ENCODE measurements around the gene FAM47E. TPM values are rescaled to one million over a fixed set of nuclear protein-coding genes. Genes with fewer than 3 reads are reported as not detected.
A peak's percentile ranks its signal among the peaks of the same experiment; 100 is the strongest.

FAM47E gene
- total RNA-seq, 1 donor from 2014 or later = not detected

DNA sequence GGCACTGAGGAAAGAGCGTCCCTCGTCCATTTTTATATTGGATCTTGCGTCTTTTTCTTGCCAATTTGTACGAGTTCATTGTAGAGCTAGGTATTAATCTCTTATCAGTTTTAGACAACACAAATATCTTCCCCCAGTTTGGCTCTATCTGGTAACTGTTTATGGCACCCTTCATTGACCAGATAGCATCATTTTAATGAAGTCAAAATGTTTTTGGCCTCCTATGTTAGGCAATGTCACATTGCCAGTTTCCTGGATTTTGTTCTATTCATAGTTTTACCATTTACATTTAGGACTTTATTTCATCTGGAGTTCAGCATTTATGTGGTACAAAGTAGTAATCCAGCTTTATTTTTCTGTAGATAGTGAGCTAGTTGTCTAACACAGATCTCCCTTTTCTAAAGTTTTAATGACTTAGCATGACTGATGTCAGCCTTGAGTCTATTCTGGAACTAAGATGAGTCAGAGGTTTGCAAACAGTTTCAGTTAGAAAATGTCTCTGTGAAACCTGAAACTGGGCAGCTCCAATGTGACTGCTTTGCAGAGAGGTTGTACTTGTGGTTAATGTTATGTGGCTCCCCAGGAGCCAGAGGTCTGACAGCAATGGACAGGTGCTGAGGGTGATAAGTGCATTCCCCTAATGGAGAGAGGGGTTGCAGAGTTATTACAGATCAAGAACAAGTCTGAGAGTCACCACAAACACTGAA lies 49.7 kb downstream of the FAM47E start:
- DNase-seq (ENCODE audit: low read depth in 2 of 2) = peak in 1 of 2 donors; percentile 52

DNA sequence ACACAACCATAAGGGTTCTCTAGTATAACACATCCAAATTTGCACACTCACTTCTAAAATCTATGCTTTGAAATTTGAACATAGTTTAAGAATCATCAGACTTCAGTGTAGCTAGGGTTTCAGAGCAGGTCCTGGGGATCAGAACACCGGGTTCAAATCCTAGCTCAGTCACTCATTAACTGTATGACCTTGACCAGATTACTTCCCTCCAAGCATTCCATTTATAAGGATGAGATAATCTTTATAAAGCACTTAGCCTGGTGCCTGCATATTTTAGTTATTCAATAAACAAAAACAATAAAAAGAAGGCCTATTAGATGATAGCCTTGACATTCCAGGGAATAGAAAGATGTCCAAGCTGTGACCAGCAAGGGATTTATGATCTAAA lies 50.2 kb downstream of the FAM47E start:
- DNase-seq (ENCODE audit: low read depth in 2 of 2) = no peak

DNA sequence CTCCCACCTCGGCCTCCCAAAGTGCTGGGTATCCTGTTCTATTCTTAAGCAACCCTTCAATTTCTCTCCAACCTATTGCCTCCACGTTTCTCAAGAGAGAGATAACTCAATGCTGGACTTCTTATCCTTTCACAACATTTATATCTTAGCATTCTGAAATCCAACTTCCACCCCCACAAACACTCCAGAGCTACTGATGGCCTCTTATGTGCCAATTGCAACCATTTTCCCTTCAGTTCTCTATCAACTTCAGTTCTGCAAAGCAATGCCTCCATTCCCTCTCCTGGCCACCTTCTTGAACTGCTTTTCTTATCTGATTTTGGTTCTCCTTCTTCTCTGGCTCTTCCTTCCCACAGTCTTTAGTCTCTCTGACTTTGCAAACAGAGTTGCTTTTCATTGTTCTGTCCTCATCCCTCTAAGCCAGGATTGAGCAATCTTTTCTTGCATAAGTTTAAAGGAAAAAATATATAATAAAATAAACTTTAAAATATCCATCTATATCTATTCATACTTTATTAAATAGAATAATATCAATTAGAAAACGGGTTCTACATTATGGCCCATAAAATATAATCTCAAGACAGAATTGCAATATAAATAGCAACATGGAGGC lies 51.4 kb downstream of the FAM47E start:
- DNase-seq (ENCODE audit: low read depth in 2 of 2) = no peak

DNA sequence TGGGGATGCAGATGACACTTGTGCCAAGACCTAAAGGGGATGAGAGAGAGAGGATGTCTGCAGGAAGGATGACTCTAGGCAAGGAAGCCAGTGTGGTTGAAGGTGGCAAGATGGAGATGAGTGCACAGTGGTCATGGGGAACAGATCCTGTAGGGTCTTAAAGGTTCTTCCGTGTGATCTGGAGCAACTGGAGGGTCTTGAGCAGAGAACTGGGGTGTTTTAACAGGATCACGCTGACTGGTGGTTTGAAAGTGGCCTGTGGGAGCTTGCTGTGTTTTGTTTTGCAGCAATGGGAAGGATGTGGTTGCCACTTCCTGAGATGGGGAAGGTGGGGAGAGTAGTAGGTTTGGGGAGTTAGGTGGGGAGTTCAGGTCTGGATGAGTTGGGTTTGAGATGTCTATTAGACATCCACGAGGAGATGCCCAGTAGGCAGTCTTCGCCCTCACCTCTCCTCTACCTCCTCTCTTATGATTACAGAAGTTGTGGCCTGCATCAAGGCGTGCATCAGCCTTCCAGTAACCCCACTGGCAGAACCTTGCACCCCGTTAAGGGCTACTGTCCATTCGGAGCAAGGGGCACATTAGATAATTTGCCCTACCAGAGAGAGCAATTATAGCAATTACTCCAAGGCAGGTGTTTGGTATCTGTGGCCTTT lies 53.6 kb downstream of the FAM47E start:
- no peak for DNase-seq (ENCODE audit: low read depth in 2 of 2)

DNA sequence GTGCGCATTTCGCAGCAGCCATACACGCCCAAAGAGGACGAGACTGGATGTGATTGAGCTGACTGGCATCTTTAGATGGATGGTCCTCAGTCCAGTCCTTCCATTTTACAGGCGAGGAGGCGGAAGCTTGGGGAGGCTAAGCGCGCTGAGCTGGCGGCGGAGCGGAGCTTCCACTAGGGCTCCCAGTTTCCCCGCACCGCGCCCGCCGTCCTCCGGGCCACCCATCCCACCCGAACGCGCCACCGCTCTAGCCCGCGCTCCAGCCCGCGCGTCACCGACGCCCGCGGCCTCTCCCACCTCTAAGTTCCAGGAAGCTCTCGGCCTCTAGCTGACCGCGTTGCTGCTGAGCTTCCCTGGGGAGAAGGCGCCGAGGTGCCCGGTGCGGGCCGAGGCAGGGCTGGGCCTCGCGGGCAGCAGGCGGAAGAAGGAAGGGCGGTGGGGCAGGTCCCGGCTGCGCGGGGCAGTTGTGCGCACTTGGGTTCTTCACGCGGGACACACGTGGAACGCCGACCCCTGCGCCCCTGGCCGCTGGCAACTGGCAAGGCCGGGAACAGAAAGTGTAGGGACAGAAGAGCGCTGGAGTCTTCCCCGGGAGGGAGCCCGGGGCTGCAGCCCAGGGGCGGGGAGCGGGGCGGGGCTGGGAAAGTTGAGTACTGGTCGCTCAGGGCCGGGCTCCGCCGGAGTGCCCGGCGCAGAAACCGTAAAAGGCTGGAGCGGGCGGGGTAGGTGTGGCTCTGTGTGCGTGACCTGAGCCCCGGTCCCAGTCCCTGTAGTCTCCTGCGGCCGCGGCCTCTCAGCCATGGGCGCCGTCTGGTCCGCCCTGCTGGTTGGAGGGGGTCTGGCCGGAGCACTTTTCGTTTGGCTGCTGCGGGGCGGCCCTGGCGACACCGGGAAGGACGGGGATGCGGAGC lies 54.7 kb downstream of the FAM47E start, which contains the start of gene STBD1:
TSS of gene STBD1 (plus strand) at position 763 of the 911 bp plus-strand sequence. CDS start at position 800, 37 bp downstream.
- DNase-seq (ENCODE audit: low read depth in 2 of 2) = peak; percentile 51 to 62

DNA sequence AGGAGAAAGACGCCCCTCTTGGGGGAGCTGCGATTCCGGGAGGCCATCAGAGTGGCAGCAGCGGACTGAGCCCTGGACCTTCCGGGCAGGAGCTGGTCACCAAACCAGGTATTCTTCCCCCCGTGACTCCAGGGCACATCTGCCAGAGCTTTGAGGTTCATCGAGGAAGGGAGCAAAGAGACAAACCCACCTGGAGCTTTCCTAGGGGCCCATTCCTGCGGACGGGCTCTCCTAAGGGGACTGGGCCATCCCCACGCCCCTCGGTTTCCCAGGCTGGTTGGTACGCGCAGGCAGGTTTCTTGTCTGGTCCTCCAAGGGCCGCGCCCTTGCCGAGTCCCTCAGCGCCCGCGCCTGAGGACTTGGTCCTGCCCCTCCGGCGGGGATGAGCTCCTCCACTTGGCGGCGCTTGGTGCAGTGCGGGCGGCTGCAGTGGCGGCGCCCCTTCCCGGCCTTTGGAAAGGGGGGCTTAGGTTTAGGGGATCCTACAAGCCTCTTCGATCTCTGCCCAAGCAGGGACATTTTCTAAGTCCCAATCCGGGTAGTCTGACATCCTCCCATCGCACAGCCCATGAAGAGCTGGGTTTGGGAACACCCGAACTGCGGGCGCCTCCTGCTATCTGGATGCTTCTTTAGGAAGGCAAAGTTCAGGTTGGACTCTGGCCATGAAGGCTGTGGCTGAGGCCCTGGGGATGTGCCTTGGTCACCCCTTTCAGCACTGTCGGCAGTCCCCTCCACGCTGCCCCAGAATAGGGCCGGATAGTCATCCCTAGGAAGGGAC lies 55.5 kb downstream of the FAM47E start:
- peak; percentile 19 to 45 for DNase-seq (ENCODE audit: low read depth in 2 of 2)

DNA sequence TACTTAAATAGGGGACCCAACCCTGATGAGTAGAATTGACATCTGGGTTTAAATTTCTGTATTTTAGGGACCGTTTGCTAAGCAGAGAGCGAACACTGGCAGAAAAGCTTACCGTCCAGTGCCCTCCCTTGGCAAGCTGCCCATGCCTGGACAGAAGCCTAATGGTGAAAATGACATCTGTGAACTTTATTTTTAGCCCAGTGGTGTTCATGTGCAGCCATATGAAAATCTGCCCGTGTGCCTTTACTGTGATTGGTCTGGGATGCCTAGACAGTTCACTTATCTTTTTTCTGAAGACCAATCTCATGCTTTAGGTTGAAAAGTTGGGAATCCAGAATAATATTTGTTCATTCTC lies 56.1 kb downstream of the FAM47E start:
- peak in 1 of 2 donors; percentile 17 for DNase-seq (ENCODE audit: low read depth in 2 of 2)

DNA sequence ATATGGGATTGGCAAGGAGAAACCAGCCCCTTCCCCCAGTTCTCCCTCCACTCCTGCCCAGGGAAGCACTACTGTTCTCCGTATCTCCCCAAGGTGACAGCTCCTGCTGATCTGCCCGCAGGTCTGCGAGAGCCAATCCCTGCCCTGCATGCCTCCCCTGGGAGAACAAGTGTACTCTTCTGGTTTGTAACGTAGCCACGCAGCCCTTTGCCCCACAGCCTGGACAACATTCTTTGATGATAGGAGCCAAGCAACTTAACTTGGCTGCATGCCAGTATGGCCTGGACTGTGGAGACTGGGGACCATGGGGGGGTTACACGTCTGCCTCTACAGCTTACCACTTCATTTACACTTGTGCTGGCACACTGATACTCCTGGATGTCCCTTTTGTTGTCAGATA lies 57.0 kb downstream of the FAM47E start:
- DNase-seq (ENCODE audit: low read depth in 2 of 2) = no peak

DNA sequence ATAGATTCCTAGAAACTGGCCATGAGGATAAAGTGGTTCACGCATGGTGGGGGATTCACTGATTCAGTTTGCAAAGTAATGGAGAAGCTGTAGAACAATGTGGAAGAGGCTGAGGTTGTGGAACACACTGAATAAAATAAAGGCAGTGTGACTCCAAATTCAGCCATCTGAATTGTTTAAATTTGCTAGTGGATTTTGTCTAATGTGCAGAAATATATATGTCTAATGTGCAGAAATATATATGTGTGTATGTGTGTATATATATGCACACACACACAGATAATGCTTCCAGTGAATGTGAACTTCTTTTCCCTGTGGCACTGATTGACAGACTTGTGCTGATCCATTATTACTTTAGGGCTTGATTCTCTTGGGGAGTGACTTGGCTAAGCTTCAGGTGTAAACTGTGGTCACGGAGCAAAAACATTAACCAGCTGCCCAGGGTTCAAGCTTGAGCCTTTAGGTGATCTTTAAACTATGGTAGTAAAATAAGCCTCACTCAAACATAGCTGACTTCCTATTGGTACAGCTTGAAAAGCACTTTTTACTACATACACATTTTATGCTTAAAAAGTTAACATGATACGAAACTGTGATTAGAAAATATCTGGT lies 58.5 kb downstream of the FAM47E start:
- no peak for DNase-seq (ENCODE audit: low read depth in 2 of 2)

DNA sequence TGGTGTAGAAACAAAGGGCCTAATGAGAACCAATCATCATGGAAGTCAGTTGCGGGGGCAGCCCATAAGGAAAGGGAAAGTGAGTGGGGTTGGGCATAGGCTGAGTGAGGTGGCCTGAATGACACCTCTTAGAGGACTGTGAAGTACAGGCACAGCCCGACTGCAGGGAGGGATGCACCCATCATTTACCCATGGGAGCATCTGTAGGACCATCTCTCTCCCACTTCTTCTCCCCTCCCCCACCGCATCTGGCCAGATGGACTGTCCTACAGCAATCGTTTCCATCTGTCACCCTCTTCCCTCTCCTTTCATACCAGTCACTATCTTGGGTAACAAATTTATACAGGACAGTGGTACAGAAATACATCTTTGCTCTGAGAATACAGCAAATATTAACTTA lies 59.2 kb downstream of the FAM47E start:
- no peak for DNase-seq (ENCODE audit: low read depth in 2 of 2)

DNA sequence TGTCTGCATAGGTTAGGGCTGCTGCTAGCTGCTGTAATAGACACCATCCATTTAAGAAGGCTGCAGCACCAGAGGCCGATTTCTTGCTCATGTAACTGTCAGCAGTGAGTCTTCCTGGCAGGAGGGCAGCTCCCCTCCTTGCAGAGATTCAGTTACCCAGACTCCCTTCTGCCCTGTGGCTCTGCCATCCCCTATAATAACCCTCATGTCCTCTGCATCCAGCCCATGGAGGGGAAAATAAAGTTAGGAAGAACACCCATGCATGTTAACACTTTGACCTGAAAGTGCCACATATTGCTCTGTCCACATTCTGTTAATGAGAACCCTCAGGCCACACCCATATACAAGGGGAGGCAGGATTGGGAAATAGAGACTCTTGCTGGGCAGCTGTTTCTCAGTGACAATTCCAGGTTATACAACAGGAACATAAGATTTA lies 60.4 kb downstream of the FAM47E start:
- no peak for DNase-seq (ENCODE audit: low read depth in 2 of 2)

DNA sequence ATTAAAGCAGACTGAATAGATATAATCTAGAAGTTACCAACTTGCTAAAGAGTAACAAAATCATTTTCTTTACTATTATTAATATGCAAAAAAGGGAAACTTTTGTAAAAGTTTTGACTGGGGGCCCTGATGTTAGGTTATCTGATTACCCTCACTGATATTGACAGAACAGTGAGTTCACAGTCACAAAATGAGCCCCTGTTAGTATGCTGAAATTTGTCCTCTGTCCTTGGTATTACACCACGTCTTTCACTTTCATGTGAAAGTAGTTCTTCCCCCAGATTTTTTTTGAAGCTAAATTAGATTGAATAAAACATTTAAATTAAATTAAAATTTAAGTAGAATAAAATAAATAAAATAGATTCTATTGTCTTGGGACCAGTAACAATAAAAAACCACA lies 60.9 kb downstream of the FAM47E start:
- no peak for DNase-seq (ENCODE audit: low read depth in 2 of 2)

DNA sequence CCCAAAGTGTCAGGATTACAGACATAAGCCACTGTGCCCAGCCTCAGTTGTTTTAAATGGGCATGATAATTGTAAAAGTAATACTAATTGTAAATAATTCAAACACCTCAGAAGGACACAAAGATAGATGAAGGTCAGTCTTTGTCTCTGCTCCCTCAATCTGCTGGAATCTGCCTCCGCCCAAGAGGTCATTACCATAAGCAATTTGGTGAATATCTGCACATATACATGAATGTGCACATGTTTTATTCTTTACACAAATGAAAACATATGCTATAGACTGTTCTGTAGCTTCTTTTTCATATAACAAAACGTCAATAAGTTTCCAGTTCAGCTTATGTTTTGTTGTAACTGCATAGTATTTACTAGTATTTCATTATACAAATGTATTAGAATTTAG lies 62.0 kb downstream of the FAM47E start:
- no peak for DNase-seq (ENCODE audit: low read depth in 2 of 2)

DNA sequence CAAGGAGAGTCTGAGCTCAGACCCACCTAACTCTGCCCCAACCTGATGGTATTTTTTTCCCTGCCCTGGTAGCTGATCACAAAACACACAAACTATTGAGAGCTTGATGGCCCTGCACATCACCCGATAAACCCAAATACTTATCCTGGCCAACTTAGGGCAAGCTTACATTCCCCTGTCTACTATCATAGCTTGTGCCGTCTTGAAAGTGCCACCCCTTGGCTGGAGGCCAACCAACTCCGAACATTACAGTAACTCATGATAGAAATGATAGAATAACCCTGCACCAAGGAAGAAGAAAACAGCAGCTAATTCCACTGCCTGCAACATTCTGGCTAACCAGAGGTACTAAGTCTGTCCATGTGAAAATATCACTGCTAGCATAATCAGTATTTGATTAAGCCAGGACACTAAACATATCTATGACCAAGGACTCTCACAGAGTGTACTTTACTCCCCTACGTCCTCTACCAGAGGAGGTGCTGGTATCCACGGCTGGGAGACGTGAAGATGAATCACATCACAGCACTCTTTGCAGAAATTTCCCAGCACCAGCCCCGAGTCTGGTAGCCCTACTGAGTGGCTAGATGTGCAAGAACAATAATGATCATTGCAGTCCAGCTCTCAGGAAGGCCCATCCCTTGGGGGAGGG lies 63.9 kb downstream of the FAM47E start:
- no peak for DNase-seq (ENCODE audit: low read depth in 2 of 2)

DNA sequence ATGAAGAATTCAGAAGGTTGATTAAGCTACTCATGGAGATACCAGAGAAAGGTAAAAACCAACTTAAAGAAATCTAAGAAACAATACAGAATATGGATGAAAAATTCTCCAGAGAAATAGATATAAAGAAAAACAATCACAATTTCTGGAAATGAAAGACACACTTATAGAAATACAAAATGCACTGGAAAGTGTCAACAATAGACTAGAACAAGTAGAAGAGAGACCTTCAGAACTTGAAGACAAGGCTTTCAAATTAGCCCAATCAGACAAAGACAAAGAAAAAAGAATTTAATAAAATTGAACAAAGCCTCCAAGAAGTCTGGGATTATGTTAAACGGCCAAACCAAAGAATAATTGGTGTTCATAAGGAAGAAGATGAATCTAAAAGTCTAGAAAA lies 64.6 kb downstream of the FAM47E start:
- DNase-seq (ENCODE audit: low read depth in 2 of 2) = no peak

DNA sequence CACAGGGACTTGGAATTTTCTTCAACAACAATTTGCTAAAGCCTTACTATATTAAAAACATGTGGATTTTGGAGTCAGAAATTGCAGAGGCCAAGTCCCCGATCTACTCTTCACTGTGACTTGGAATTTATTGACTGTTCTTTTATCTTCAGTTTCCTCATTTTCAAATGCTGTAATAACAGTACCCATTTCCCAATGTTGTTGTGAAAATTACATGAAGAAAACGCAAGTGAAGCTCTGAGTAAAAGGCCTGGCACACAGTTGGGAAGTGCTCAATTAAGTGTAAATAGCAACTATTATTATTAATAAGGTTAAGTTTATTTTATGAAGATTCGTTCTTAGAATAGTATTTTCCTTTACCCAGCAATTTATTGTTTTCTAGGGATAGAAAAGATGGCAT lies 70.7 kb downstream of the FAM47E start:
- DNase-seq (ENCODE audit: low read depth in 2 of 2) = no peak

DNA sequence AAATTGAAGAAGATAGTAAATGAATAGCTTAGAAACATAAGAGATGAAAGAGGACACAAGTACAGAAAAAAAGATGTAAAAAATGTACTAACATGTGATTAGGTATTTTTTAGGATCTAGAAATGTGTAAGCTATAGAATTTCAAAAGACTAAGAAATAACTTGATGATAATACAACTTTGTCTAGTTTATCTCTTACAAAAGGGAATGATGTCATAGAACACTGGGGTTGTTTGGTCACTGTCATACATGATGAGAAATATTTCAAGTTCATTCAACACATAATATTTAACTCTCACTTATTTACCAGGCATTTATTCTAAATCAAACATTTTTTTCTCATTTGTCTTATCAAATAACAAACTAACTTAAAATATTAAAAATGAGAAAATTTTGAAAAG lies 73.6 kb downstream of the FAM47E start:
- no peak for DNase-seq (ENCODE audit: low read depth in 2 of 2)

DNA sequence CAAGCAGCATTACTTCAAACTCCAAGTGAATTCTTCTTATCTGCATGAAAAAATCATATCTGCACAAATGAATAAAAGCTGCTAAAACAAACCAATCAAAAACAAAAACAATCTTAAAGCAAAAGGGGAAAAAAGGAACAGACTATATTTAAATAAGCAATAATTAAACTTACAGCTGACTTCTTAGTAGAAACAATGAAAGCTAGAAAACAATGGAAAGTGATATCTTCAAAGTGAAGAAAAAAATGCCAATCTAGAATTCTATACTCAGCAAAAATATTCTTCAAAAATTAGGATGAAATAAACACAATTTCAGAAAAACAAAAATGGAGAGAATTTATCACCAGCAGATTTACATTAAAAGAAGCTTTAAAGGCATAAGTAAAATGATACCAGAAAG lies 75.0 kb downstream of the FAM47E start:
- no peak for DNase-seq (ENCODE audit: low read depth in 2 of 2)
